Measurements from ENCODE around the gene SLC35G1. TPM values are rescaled to one million over a fixed set of nuclear protein-coding genes. Genes with fewer than 3 reads are reported as not detected.

SLC35G1 gene
- total and polyA plus RNA-seq, 9 donors = 2.7 to 11.1 (median 7.1) TPM

GRCh38 chr10:93894516-93895378 is 969 bp downstream of the SLC35G1 start:
- H3K4me3 ChIP-seq = peak overlapping the region; percentile 90
- H3K27ac ChIP-seq = no peak overlapping the region
- WGBS, 3 donors = 18 to 28% (median 20%) methylated on average over 22 of the region's 22 CpGs
- DNase-seq = peak in 1 of 5 donors; percentile 18
- no peaks in the 10 kb centered on the region for H3K9me3 ChIP-seq
- peaks cover 3% of the 10 kb centered on the region for H3K4me1 ChIP-seq (ENCODE audit: insufficient read depth)
- TF ChIP-seq CTCF (IDR thresholded peaks at IDR 0.05) (no peak), POLR2A (IDR thresholded peaks at IDR 0.05) (no peak), EP300 (IDR thresholded peaks at IDR 0.05) (no peak)
- no peaks in the 10 kb centered on the region for H3K36me3 ChIP-seq
- intact Hi-C loops (cut with DNase I) = no loop called here
- H3K27me3 ChIP-seq = no peaks in the 10 kb centered on the region

GRCh38 chr10:93897070-93897780 is 3.4 kb downstream of the SLC35G1 start:
- Histone ChIP-seq H3K27me3 (no peaks in the 10 kb centered on the region), H3K27ac (peak overlapping the region in 1 of 2 donors; percentile 21), H3K4me1 (ENCODE audit: insufficient read depth) (peaks cover 3% of the 10 kb centered on the region), H3K36me3 (no peaks in the 10 kb centered on the region), H3K4me3 (no peak overlapping the region), H3K9me3 (no peaks in the 10 kb centered on the region)
- intact Hi-C loops (cut with DNase I) = no loop called here
- WGBS, 3 donors = 73 to 86% (median 76%) methylated on average over 4 of the region's 4 CpGs
- TF ChIP-seq EP300 (IDR thresholded peaks at IDR 0.05) = no peak
- no peak for TF ChIP-seq POLR2A (IDR thresholded peaks at IDR 0.05)
- no peak for TF ChIP-seq CTCF (IDR thresholded peaks at IDR 0.05)
- no peak for DNase-seq

- Histone ChIP-seq H3K27me3 (no peaks in the 10 kb centered on the region), H3K4me1 (ENCODE audit: insufficient read depth) (peaks cover 3% of the 10 kb centered on the region), H3K9me3 (no peaks in the 10 kb centered on the region), H3K27ac (no peak overlapping the region), H3K4me3 (no peak overlapping the region), H3K36me3 (no peaks in the 10 kb centered on the region)
- intact Hi-C loops (cut with DNase I) = no loop called here
- TF ChIP-seq POLR2A (IDR thresholded peaks at IDR 0.05) = no peak
- no peak for TF ChIP-seq CTCF (IDR thresholded peaks at IDR 0.05)
- no peak for TF ChIP-seq EP300 (IDR thresholded peaks at IDR 0.05)
- DNase-seq = no peak
- 88 to 98% (median 92%) methylated on average over 2 of the region's 2 CpGs for WGBS, 3 donors
Measured at GRCh38 chr10:93899109-93899508, 5.3 kb downstream of the SLC35G1 start.

GRCh38 chr10:93903051-93903450 is 9.3 kb downstream of the SLC35G1 start:
- no peak overlapping the region for H3K4me3 ChIP-seq
- H3K27ac ChIP-seq = no peak overlapping the region
- H3K27me3 ChIP-seq = no peaks in the 10 kb centered on the region
- WGBS, 3 donors = 95 to 100% (median 99%) methylated on average over 2 of the region's 2 CpGs
- no peak for DNase-seq
- H3K9me3 ChIP-seq = no peaks in the 10 kb centered on the region
- no peaks in the 10 kb centered on the region for H3K36me3 ChIP-seq
- TF ChIP-seq EP300 (IDR thresholded peaks at IDR 0.05) (no peak), CTCF (IDR thresholded peaks at IDR 0.05) (no peak), POLR2A (IDR thresholded peaks at IDR 0.05) (no peak)
- H3K4me1 ChIP-seq (ENCODE audit: insufficient read depth) = no peaks in the 10 kb centered on the region
- intact Hi-C loops (cut with DNase I) = no loop called here
